ENCODE data around the gene POU6F1. TPM values are rescaled to one million over a fixed set of nuclear protein-coding genes. Genes with fewer than 3 reads are reported as not detected.

Gene POU6F1, protein sequence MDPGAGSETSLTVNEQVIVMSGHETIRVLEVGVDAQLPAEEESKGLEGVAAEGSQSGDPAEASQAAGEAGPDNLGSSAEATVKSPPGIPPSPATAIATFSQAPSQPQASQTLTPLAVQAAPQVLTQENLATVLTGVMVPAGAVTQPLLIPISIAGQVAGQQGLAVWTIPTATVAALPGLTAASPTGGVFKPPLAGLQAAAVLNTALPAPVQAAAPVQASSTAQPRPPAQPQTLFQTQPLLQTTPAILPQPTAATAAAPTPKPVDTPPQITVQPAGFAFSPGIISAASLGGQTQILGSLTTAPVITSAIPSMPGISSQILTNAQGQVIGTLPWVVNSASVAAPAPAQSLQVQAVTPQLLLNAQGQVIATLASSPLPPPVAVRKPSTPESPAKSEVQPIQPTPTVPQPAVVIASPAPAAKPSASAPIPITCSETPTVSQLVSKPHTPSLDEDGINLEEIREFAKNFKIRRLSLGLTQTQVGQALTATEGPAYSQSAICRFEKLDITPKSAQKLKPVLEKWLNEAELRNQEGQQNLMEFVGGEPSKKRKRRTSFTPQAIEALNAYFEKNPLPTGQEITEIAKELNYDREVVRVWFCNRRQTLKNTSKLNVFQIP
- total RNA-seq = 3.5 and 5.2 TPM in 2 replicates

GRCh38 chr12:51217968-51218606 is at the start of gene POU6F1:
TSS of gene POU6F1 (minus strand) at chr12:51218062. CDS start at chr12:51206836, 11,226 bp downstream.

DNA sequence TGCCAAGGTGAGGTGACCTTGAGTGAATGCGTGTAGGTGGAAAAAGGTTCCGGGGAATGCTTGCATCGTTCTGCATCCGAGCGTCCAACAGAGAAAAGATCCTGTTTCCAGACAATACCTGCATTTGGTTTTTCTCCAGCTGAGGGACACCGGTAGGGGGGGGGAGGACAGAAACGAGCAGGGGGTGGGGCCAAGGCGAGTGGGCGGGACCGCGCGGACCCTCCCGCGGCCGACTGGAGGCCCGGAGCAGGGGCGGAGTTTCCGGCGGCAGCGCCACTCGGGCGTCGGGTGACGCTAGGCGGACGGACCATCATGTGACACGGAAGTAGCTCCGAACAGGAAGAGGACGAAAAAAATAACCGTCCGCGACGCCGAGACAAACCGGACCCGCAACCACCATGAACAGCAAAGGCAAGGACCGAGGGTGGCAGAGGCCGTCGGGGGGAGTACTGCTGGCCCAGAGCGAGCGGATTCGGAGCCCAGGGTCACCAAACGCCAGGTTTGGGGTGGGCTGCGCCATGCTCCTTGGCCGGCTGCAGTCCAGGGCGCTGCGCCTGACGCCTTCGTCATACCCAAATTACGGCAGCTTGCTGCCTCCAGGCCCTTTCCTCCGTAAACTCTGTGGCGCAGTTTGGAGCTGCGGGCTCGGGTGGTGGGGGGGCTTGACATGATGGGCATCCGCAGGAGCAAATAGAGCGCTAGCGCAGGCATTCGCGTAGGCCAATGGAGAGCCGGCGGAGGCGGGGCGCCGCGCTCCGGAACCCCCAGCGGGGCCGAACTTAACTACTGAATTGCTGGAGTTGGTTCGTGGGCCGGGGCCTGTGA is 20.9 kb upstream of the POU6F1 start, which contains the start of gene DAZAP2:
DAZAP2 (plus strand) TSS at position 317 of the 825 bp plus-strand sequence; CDS start at position 399, 82 bp downstream.

DNA sequence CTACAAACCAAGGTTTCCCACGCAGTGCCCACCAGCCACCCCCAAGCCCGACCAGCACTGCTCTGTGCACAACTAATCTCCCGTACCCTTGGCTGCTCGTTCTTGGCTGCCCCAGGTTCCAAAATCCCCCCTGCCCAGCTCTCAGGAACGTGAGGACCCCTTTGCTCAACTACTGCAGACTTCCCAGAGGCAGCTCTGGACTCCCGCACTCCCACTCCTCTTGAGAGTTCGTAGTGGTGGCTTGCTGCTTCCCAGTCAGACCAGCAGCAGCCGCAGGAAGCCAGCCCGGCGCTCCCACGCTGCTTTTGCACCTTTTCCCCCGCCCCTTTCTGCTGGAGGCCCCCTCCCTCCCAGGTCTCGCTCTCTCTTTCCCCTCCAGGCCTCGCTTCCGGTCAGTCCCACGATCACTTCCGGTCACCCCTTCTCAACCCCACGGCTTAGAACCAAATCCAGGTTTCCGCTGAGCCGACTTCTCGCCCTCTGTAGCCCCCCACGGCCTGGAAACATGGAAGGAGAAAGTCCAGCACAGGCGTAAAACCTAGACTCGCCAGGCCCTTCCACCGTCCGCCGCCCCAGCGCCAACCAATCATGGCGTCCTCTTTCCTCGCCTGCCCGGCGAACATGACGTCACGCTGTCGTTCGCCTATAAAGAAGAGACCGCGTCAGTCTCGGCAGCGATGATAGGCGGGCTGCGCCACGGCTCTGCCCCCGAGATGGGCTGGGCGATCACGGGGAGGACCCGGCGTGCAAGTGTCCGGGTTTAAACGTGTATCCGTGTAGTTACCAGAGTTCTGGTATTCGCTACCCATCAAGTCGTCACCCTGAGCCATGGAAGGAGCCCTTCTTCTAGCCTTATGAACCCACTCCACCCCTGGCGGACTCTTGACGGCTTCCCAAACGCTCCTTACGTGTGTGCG is 45.1 kb downstream of the POU6F1 start, which contains the start of gene TFCP2:
TFCP2 (minus strand) TSS at position 621 of the 917 bp plus-strand sequence. CDS start 713 bp downstream, outside the sequence.

Other genes with a start within 250 kb of the POU6F1 start
- gene SLC11A2, start 191.7 kb downstream of the POU6F1 start, total RNA-seq = 76.0 and 96.2 TPM in 2 replicates
- gene LETMD1, start 169.7 kb downstream of the POU6F1 start, total RNA-seq = 56.8 and 60.3 TPM in 2 replicates
- 21.8 and 25.6 TPM in 2 replicates for gene CSRNP2, start 134.5 kb downstream of the POU6F1 start, total RNA-seq
- 12.6 and 15.3 TPM in 2 replicates for gene TFCP2, start 44.9 kb downstream of the POU6F1 start, total RNA-seq
- 108 and 112 TPM in 2 replicates for gene DAZAP2, start 20.8 kb upstream of the POU6F1 start, total RNA-seq
- gene SMAGP, start 52.4 kb upstream of the POU6F1 start, total RNA-seq = 9.6 and 19.1 TPM in 2 replicates
- not detected in 2 replicates for gene BIN2, start 106.1 kb upstream of the POU6F1 start, total RNA-seq
- gene CELA1, start 128.6 kb upstream of the POU6F1 start, total RNA-seq = not detected in 2 replicates
- 11.6 and 105 TPM in 2 replicates for gene GALNT6, start 173.3 kb upstream of the POU6F1 start, total RNA-seq
- 1.6 and 5.4 TPM in 2 replicates for gene SLC4A8, start 206.8 kb upstream of the POU6F1 start, total RNA-seq